OCI-LY1 (cell line): Measurements from ENCODE around the gene SUN5.

Source experiments
- H2AFZ ChIP-seq: fragments of 200-600 bp; sonication (generic), shearing (Covaris generic); 2 replicates; pipeline ENCODE4 v1.6.0; 2014; ENCODE audit warnings: antibody characterized with exemption, mild to moderate bottlenecking, low read length
- H3F3A ChIP-seq: fragments of 200-600 bp; sonication (generic), shearing (Covaris generic); 2 replicates; pipeline ENCODE4 v1.6.0; 2014; ENCODE audit warnings: mild to moderate bottlenecking, antibody characterized with exemption, low read length, moderate library complexity; ENCODE audit not compliant: insufficient read depth
- H3K27ac ChIP-seq: fragments of 200-600 bp; sonication (generic); 2 replicates; pipeline ENCODE4 v1.5.1; 2014; ENCODE audit warnings: low read length, mixed run types, mild to moderate bottlenecking, low read depth; ENCODE audit not compliant: poor library complexity, severe bottlenecking
- H3K27me3 ChIP-seq: fragments of 200-600 bp; sonication (generic); 2 replicates; pipeline ENCODE4 v1.6.0; 2014; ENCODE audit warnings: antibody characterized with exemption, mild to moderate bottlenecking, low read length, moderate library complexity; ENCODE audit not compliant: insufficient read depth
- H3K36me3 ChIP-seq: fragments of 200-600 bp; sonication (generic); 2 replicates; pipeline ENCODE4 v1.6.1; 2014; ENCODE audit warnings: mild to moderate bottlenecking, antibody characterized with exemption, low read length, moderate library complexity, mixed read lengths; ENCODE audit not compliant: insufficient read depth
- H3K4me1 ChIP-seq: fragments of 200-600 bp; sonication (generic); 2 replicates; pipeline ENCODE4 v1.5.1; 2014; ENCODE audit warnings: mild to moderate bottlenecking, low read length, moderate library complexity; ENCODE audit not compliant: insufficient read depth, severe bottlenecking
- H3K4me2 ChIP-seq: fragments of 200-600 bp; sonication (generic), shearing (Covaris generic); 2 replicates; pipeline ENCODE4 v1.6.1; 2014; ENCODE audit warnings: low read length
- H3K4me3 ChIP-seq: fragments of 200-600 bp; sonication (generic); 2 replicates; pipeline ENCODE4 v1.5.1; 2014; ENCODE audit warnings: low read length, low read depth, mild to moderate bottlenecking, mixed read lengths; ENCODE audit not compliant: poor library complexity, severe bottlenecking
- H3K79me2 ChIP-seq: fragments of 200-600 bp; shearing (Covaris generic); 2 replicates; pipeline ENCODE4 v1.6.1; 2016; ENCODE audit warnings: mixed run types, low read length, mixed read lengths; ENCODE audit not compliant: insufficient read depth
- H3K9ac ChIP-seq: fragments of 200-600 bp; sonication (generic), shearing (Covaris generic); 2 replicates; pipeline ENCODE4 v1.6.1; 2014; ENCODE audit warnings: mild to moderate bottlenecking, low read length, mixed read lengths
- H3K9me2 ChIP-seq: fragments of 200-600 bp; sonication (generic), shearing (Covaris generic); 2 replicates; pipeline ENCODE4 v1.6.1; 2014; ENCODE audit warnings: low read depth, mild to moderate bottlenecking, low read length, mixed read lengths
- H3K9me3 ChIP-seq: fragments of 200-600 bp; shearing (Covaris generic); 2 replicates; pipeline ENCODE4 v1.6.1; 2014; ENCODE audit warnings: low read length, mixed read lengths
- H4K20me1 ChIP-seq: fragments of 200-600 bp; sonication (generic), shearing (Covaris generic); 2 replicates; pipeline ENCODE4 v1.6.0; 2016; ENCODE audit warnings: mild to moderate bottlenecking, low read length; ENCODE audit not compliant: insufficient read depth
- CTCF ChIP-seq: fragments of 200-600 bp; sonication (generic), shearing (Covaris generic); IDR thresholded peaks from 2 replicates; pipeline ENCODE4 v1.5.1; 2017; ENCODE audit warnings: mild to moderate bottlenecking, antibody characterized with exemption, low read length, moderate library complexity, mixed read lengths
- EZH2 ChIP-seq: fragments of 200-600 bp; sonication (generic), shearing (Covaris generic); IDR thresholded peaks from 2 replicates; pipeline ENCODE4 v1.8.0; 2017; ENCODE audit warnings: borderline replicate concordance, mixed run types, mild to moderate bottlenecking, antibody characterized with exemption, low read length, moderate library complexity, mixed read lengths

SUN5 gene

GRCh38 chr20:33030569-33030968 is 26.3 kb upstream of the SUN5 start:
- Histone ChIP-seq H2AFZ (no peak overlapping the region), H3K27ac (no peak overlapping the region), H3K9ac (no peak overlapping the region), H3K79me2 (no peaks in the 10 kb centered on the region), H3K4me1 (no peaks in the 10 kb centered on the region), H3K36me3 (no peaks in the 10 kb centered on the region), H4K20me1 (no peaks in the 10 kb centered on the region), H3K9me2 (no peaks in the 10 kb centered on the region), H3K27me3 (no peaks in the 10 kb centered on the region; the same call in 1 of the 2 replicates), H3K9me3 (no peaks in the 10 kb centered on the region), H3K4me3 (no peak overlapping the region), H3K4me2 (no peak overlapping the region), H3F3A (no peaks in the 10 kb centered on the region)
- TF ChIP-seq CTCF, result no peak
- no peak for TF ChIP-seq EZH2

- H3K27ac ChIP-seq, result no peak overlapping the region
- H3K4me3 ChIP-seq, result no peak overlapping the region
- H3K36me3 ChIP-seq, result no peaks in the 10 kb centered on the region
- H3K9ac ChIP-seq, result no peak overlapping the region
- no peaks in the 10 kb centered on the region; the same call in 1 of the 2 replicates for H3K27me3 ChIP-seq
- no peak overlapping the region for H3K4me2 ChIP-seq
- H3K4me1 ChIP-seq, result no peaks in the 10 kb centered on the region
- H3F3A ChIP-seq, result no peaks in the 10 kb centered on the region
- no peaks in the 10 kb centered on the region for H3K79me2 ChIP-seq
- TF ChIP-seq EZH2, result no peak
- no peak for TF ChIP-seq CTCF
- H3K9me3 ChIP-seq, result no peaks in the 10 kb centered on the region
- no peak overlapping the region for H2AFZ ChIP-seq
- H3K9me2 ChIP-seq, result no peaks in the 10 kb centered on the region
- H4K20me1 ChIP-seq, result no peaks in the 10 kb centered on the region
These were observed 25.8 kb upstream of the SUN5 start for GRCh38 chr20:33030076-33030475.

- Histone ChIP-seq H3K9me3 (no peaks in the 10 kb centered on the region), H4K20me1 (no peaks in the 10 kb centered on the region), H3K27ac (no peak overlapping the region), H3K27me3 (no peaks in the 10 kb centered on the region; the same call in 1 of the 2 replicates), H3K79me2 (no peaks in the 10 kb centered on the region), H3F3A (no peaks in the 10 kb centered on the region), H3K9ac (no peak overlapping the region), H3K4me1 (no peaks in the 10 kb centered on the region), H3K4me2 (no peak overlapping the region), H3K36me3 (no peaks in the 10 kb centered on the region), H3K9me2 (no peaks in the 10 kb centered on the region), H2AFZ (no peak overlapping the region), H3K4me3 (no peak overlapping the region)
- no peak for TF ChIP-seq CTCF
- TF ChIP-seq EZH2, result no peak
These were observed 24.6 kb upstream of the SUN5 start for GRCh38 chr20:33028875-33029274.
